ENCODE data around the gene ZCCHC14. TPM values are rescaled to one million over a fixed set of nuclear protein-coding genes. Genes with fewer than 3 reads are reported as not detected.
A peak's percentile ranks its signal among the peaks of the same experiment; 100 is the strongest.

The ZCCHC14 gene
- total and polyA plus RNA-seq, 2 of the 13 experiments (the other 11 are each of a cell fraction or from before 2014, with no cell fraction given), result 12.4 to 12.5 TPM

GRCh38 chr16:87383505-87384161 lies 109.2 kb downstream of the ZCCHC14 start, which contains the start of gene FBXO31 (continued):
- TF ChIP-seq HOMEZ (CRISPR knock-in tag; IDR thresholded peaks at IDR 0.05; ENCODE audit: low read depth) (peak; percentile 74), MLLT10 (CRISPR knock-in tag; IDR thresholded peaks at IDR 0.05) (no peak), MYC (CRISPR knock-in tag; IDR thresholded peaks at IDR 0.05; ENCODE audit: borderline replicate concordance) (no peak; the same call in none of the 2 replicates), ZBTB7B (CRISPR knock-in tag; IDR thresholded peaks at IDR 0.05) (peak; percentile 99), RNF2 (conservative IDR thresholded peaks at IDR 0.05; ENCODE audit: low read depth) (no peak), ZNF282 (IDR thresholded peaks at IDR 0.05; ENCODE audit: partially characterized antibody) (no peak), KDM2A (CRISPR knock-in tag; IDR thresholded peaks at IDR 0.05; ENCODE audit: borderline replicate concordance, low read depth) (peak; percentile 97), MZF1 (CRISPR knock-in tag; IDR thresholded peaks at IDR 0.05; ENCODE audit: borderline replicate concordance) (peak; percentile 94; the same call in 1 of the 2 replicates), ZNF746 (CRISPR knock-in tag; IDR thresholded peaks at IDR 0.05) (peak; percentile 98), SMC3 (IDR thresholded peaks at IDR 0.05; ENCODE audit: low read length) (no peak), KLF9 (CRISPR knock-in tag; IDR thresholded peaks at IDR 0.05; ENCODE audit: low read depth) (no peak; the same call in 1 of the 2 replicates), ZFP41 (CRISPR knock-in tag; IDR thresholded peaks at IDR 0.05; ENCODE audit: borderline replicate concordance) (no peak; the same call in 1 of the 2 replicates), ZNF407 (CRISPR knock-in tag; IDR thresholded peaks at IDR 0.05; ENCODE audit: not compliant biosample characterization) (no peak), CBFB (CRISPR knock-in tag; IDR thresholded peaks at IDR 0.05) (peak; percentile 91), ZNF761 (CRISPR knock-in tag; conservative IDR thresholded peaks at IDR 0.05) (peak; percentile 82), ZNF780A (CRISPR knock-in tag; IDR thresholded peaks at IDR 0.05) (no peak; the same call in 1 of the 2 replicates), ZC3H13 (CRISPR knock-in tag; IDR thresholded peaks at IDR 0.05) (peak; percentile 92), DPF2 (CRISPR knock-in tag; IDR thresholded peaks at IDR 0.05; ENCODE audit: borderline replicate concordance, low read depth) (0 out of 2 replicates have a peak, but pooled peaks have one; percentile 58), SMARCE1 (IDR thresholded peaks at IDR 0.05; ENCODE audit: borderline replicate concordance) (no peak), SOX13 (IDR thresholded peaks at IDR 0.05) (no peak), SOX13 (CRISPR knock-in tag; conservative IDR thresholded peaks at IDR 0.05 in 1 of 2, IDR thresholded peaks at IDR 0.05 in 1 of 2) (peak in 1 of 2 experiments; percentile 77; a peak in 2 of 4 replicates), GLI4 (CRISPR knock-in tag; IDR thresholded peaks at IDR 0.05; ENCODE audit: borderline replicate concordance) (no peak; the same call in 1 of the 2 replicates)

Data from HepG2 (cell line).